SIG-M5 treated with dmso at 0.1 percent for 504 hours (cell line): ENCODE results near the gene INPP5A.
"Not testable (repeated sequence)": the region's sequence is repeated elsewhere in the genome, so short reads cannot be mapped to it uniquely, and the experiment has no call there.

ENCODE experiments used
- DNase-seq: peaks from one replicate; lab custom pipeline; 2025; ENCODE audit not compliant: unreplicated experiment; lab: John Stamatoyannopoulos, UW

The INPP5A gene

GRCh38 chr10:132790934-132791829, 253.6 kb downstream of the INPP5A start:
- no peak for DNase-seq

GRCh38 chr10:132792099-132792498, 254.5 kb downstream of the INPP5A start:
- not testable (repeated sequence) for DNase-seq

- no peak for DNase-seq
Measured at GRCh38 chr10:132792796-132793195, 255.2 kb downstream of the INPP5A start.

GRCh38 chr10:132793213-132793612, 255.6 kb downstream of the INPP5A start:
- no peak for DNase-seq

GRCh38 chr10:132793871-132794849, 256.6 kb downstream of the INPP5A start:
- no peak for DNase-seq

GRCh38 chr10:132796846-132797245, 259.3 kb downstream of the INPP5A start:
- no peak for DNase-seq

GRCh38 chr10:132797986-132798385, 260.4 kb downstream of the INPP5A start:
- not testable (repeated sequence) for DNase-seq

GRCh38 chr10:132798403-132798802, 260.8 kb downstream of the INPP5A start:
- no peak for DNase-seq

- no peak for DNase-seq
Measured at GRCh38 chr10:132798876-132799275, 261.3 kb downstream of the INPP5A start.

- no peak for DNase-seq
Measured at GRCh38 chr10:132799865-132800264, 262.3 kb downstream of the INPP5A start.

GRCh38 chr10:132802048-132802447, 264.5 kb downstream of the INPP5A start:
- DNase-seq, result no peak

GRCh38 chr10:132802694-132803320, 265.2 kb downstream of the INPP5A start:
- no peak for DNase-seq

GRCh38 chr10:132803416-132804210, 266.0 kb downstream of the INPP5A start:
- no peak for DNase-seq

- DNase-seq, result no peak
Measured at GRCh38 chr10:132804287-132804686, 266.7 kb downstream of the INPP5A start.

GRCh38 chr10:132804785-132805426, 267.3 kb downstream of the INPP5A start:
- no peak for DNase-seq

- no peak for DNase-seq
Measured at GRCh38 chr10:132805599-132805998, 268.0 kb downstream of the INPP5A start.

GRCh38 chr10:132806110-132806509, 268.5 kb downstream of the INPP5A start:
- no peak for DNase-seq

GRCh38 chr10:132806561-132807003, 269.0 kb downstream of the INPP5A start:
- no peak for DNase-seq

GRCh38 chr10:132807621-132808049, 270.0 kb downstream of the INPP5A start:
- no peak for DNase-seq
